DND-41 (cell line): ENCODE measurements around the gene NSMF.

Experiments used
- ATAC-seq: fragments of 200-7000 bp; cut with Tn5 transposase; 3 replicates; pipeline ENCODE4 v1.9.1; 2021; ENCODE audit warnings: low read depth; ENCODE audit not compliant: insufficient read depth
- DNase-seq: peaks from one replicate; pipeline ENCODE4 v3.0.0-alpha.2; 2020
- H2AFZ ChIP-seq: 2 replicates; pipeline ENCODE4 v1.6.0; 2012; ENCODE audit warnings: low read depth, low read length
- H3K27ac ChIP-seq: 2 replicates; pipeline ENCODE4 v1.5.1; 2012; ENCODE audit warnings: low read length, inconsistent platforms
- H3K27me3 ChIP-seq: fragments of 200-600 bp; sonication (generic); 2 replicates; pipeline ENCODE4 v1.6.0; 2012; ENCODE audit warnings: low read length, mild to moderate bottlenecking, inconsistent platforms; ENCODE audit not compliant: insufficient read depth, poor library complexity
- H3K36me3 ChIP-seq: 2 replicates; pipeline ENCODE4 v1.5.1; 2012; ENCODE audit warnings: low read length, inconsistent platforms; ENCODE audit not compliant: insufficient read depth
- H3K4me1 ChIP-seq: 2 replicates; pipeline ENCODE4 v1.5.1; 2012; ENCODE audit warnings: mild to moderate bottlenecking, low read length; ENCODE audit not compliant: insufficient read depth
- H3K4me2 ChIP-seq: 2 replicates; pipeline ENCODE4 v1.6.0; 2012; ENCODE audit warnings: mild to moderate bottlenecking, moderate library complexity, low read length, inconsistent platforms; ENCODE audit not compliant: insufficient read depth
- H3K4me3 ChIP-seq, 2 experiments: fragments of 200-600 bp in 1 of 2; shearing (Covaris generic) in 1 of 2; 2 replicates each; pipeline ENCODE4 v1.5.1; 2012 to 2016; ENCODE audit warnings: inconsistent platforms in 2 of 2, low read length in 2 of 2, mild to moderate bottlenecking in 2 of 2, low read depth in 1 of 2, moderate library complexity in 1 of 2
- H3K79me2 ChIP-seq: 2 replicates; pipeline ENCODE4 v1.6.0; 2012; ENCODE audit warnings: low read length, inconsistent platforms; ENCODE audit not compliant: insufficient read depth
- H3K9ac ChIP-seq: 2 replicates; pipeline ENCODE4 v1.6.0; 2012; ENCODE audit warnings: low read depth, mild to moderate bottlenecking, inconsistent platforms, low read length, moderate library complexity
- H3K9me3 ChIP-seq: 2 replicates; pipeline ENCODE4 v1.5.1; 2012; ENCODE audit warnings: low read length, moderate library complexity, mild to moderate bottlenecking, inconsistent platforms; ENCODE audit not compliant: insufficient read depth, severe bottlenecking
- H4K20me1 ChIP-seq: 2 replicates; pipeline ENCODE4 v1.6.0; 2012; ENCODE audit warnings: low read length; ENCODE audit not compliant: insufficient read depth
- CTCF ChIP-seq: IDR thresholded peaks from 2 replicates; pipeline ENCODE4 v1.5.1; 2012; ENCODE audit warnings: borderline replicate concordance, low read length, moderate library complexity, mild to moderate bottlenecking; ENCODE audit not compliant: poor library complexity, severe bottlenecking; ENCODE audit errors: extremely low read depth
- EZH2 ChIP-seq: IDR thresholded peaks from 3 replicates; pipeline ENCODE4 v1.6.1; 2012; ENCODE audit warnings: borderline replicate concordance, low read depth, mild to moderate bottlenecking, moderate library complexity, low read length, inconsistent platforms; ENCODE audit not compliant: severe bottlenecking

The NSMF gene

GRCh38 chr9:137496601-137497375 lies 37.7 kb upstream of the NSMF start:
- no peaks in the 10 kb centered on the region for H3K9me3 ChIP-seq
- no peak overlapping the region for H3K4me2 ChIP-seq
- H3K4me1 ChIP-seq, result no peaks in the 10 kb centered on the region
- peaks cover 13% of the 10 kb centered on the region; the same call in 1 of the 2 replicates for H4K20me1 ChIP-seq
- no peak for ATAC-seq
- no peaks in the 10 kb centered on the region for H3K27me3 ChIP-seq
- no peak overlapping the region for H3K27ac ChIP-seq
- H3K9ac ChIP-seq, result no peak overlapping the region
- no peak overlapping the region for H3K4me3 ChIP-seq
- H3K79me2 ChIP-seq, result no peaks in the 10 kb centered on the region
- DNase-seq, result no peak
- TF ChIP-seq CTCF, result no peak
- TF ChIP-seq EZH2, result no peak
- H2AFZ ChIP-seq, result no peak overlapping the region
- no peaks in the 10 kb centered on the region for H3K36me3 ChIP-seq

GRCh38 chr9:137494550-137495351 lies 35.6 kb upstream of the NSMF start:
- TF ChIP-seq EZH2, result no peak
- no peak for TF ChIP-seq CTCF
- Histone ChIP-seq H3K27me3 (no peaks in the 10 kb centered on the region), H3K79me2 (no peaks in the 10 kb centered on the region), H4K20me1 (peaks cover 13% of the 10 kb centered on the region; the same call in 1 of the 2 replicates), H3K9ac (no peak overlapping the region), H3K4me1 (no peaks in the 10 kb centered on the region), H2AFZ (no peak overlapping the region), H3K27ac (no peak overlapping the region), H3K9me3 (no peaks in the 10 kb centered on the region), H3K36me3 (no peaks in the 10 kb centered on the region), H3K4me3 (no peak overlapping the region), H3K4me2 (no peak overlapping the region)
- no peak for ATAC-seq
- DNase-seq, result no peak

GRCh38 chr9:137494104-137494544 lies 35.0 kb upstream of the NSMF start:
- no peak for ATAC-seq

More at GRCh38 chr9:137494104-137494544, 35.0 kb upstream of the NSMF start:
- Histone ChIP-seq H3K36me3 (no peaks in the 10 kb centered on the region), H3K4me3 (no peak overlapping the region), H3K9ac (no peak overlapping the region), H4K20me1 (peaks cover 13% of the 10 kb centered on the region; the same call in 1 of the 2 replicates), H3K4me1 (no peaks in the 10 kb centered on the region), H3K79me2 (no peaks in the 10 kb centered on the region), H3K27me3 (no peaks in the 10 kb centered on the region), H3K4me2 (no peak overlapping the region), H3K27ac (no peak overlapping the region), H2AFZ (no peak overlapping the region), H3K9me3 (no peaks in the 10 kb centered on the region)
- DNase-seq, result no peak
- TF ChIP-seq EZH2, result no peak
- TF ChIP-seq CTCF, result no peak
